ENCODE measurements around the gene TKT. TPM values are rescaled to one million over a fixed set of nuclear protein-coding genes. Genes with fewer than 3 reads are reported as not detected.

TKT gene
- total and polyA plus RNA-seq, 2 of the 8 experiments (the other 6 are each of a cell fraction or from before 2014, with no cell fraction given) = 418 to 986 TPM

DNA sequence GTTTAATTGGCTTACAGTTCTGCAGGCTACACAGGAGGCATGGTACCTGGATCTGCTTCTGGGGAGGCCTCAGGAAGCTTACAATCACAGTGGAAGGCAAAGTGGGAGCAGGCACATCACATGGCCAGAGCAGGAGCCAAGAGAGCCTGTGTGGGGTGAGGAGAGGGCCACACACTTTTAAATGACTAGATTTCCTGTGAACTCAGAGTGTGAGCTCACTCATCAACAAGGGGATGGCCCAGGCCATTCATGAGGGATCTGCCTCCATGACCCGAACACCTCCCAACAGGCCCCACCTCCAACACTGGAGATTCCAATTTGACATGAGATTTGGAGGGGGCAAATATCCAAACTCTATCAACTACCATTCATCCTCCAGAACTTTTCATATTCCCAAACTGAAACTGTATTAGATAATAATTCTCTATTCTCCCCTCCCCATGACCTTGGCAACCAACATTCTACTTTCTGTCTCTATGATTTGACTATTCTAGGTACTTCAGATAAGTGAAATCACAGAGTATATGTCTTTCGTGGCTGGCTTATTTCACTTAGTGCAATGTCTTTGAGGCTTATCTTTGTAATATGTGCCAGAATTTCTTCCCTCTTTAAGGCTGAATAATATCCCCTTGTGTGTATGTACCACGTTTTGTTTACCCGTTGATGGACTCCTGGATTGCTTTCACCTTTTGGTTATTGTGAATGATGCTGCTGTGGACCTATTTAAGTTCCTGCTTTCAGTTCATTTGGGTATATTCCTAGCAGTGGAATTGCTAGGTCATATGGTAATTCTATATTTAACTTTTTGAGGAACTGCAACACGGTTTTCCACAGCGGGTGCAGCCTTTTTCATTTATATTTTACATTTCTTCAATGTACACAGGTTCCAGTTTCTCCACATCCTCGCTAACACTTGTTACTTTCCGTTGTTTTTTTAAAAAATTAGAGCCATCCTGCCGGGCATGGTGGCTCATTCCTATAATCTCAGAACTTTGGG is 43.8 kb downstream of the TKT start:
- Histone ChIP-seq H3K56ac (replicated peaks; ENCODE audit: insufficient read length, low read depth, low read length) (no peak overlapping the region), H3K23me2 (ENCODE audit: low read depth, low read length) (no peaks in the 10 kb centered on the region), H2BK15ac (ENCODE audit: low read length) (no peak overlapping the region), H3K4me1 (replicated peaks in 1 of 4; ENCODE audit: control insufficient read depth in 3 of 4, insufficient read depth in 4 of 4, low read length in 3 of 4) (no peaks in the 10 kb centered on the region), H3K79me2 (ENCODE audit: control insufficient read depth in 1 of 2, insufficient read depth in 2 of 2, low read length in 2 of 2) (no peaks in the 10 kb centered on the region), H3K79me1 (ENCODE audit: low read depth, low read length) (no peaks in the 10 kb centered on the region), H2AFZ (ENCODE audit: low read length) (no peak overlapping the region), H3K18ac (ENCODE audit: extremely low read depth, low read length) (no peak overlapping the region), H3K14ac (ENCODE audit: insufficient read length) (no peak overlapping the region), H4K5ac (ENCODE audit: insufficient read length, low read depth, low read length) (no peak overlapping the region), H3K4me2 (ENCODE audit: insufficient read depth in 1 of 2, low read depth in 2 of 2, low read length in 2 of 2) (no peak overlapping the region), H3K4ac (replicated peaks; ENCODE audit: insufficient read length, low read depth, low read length) (no peak overlapping the region), H4K20me1 (replicated peaks in 1 of 2; ENCODE audit: control insufficient read depth in 1 of 2, insufficient read depth in 2 of 2, low read length in 2 of 2) (no peaks in the 10 kb centered on the region), H3K9me3 (ENCODE audit: insufficient read depth in 2 of 2, low read depth in 1 of 2, low read length in 1 of 2) (peaks cover 3 to 5% of the 10 kb centered on the region in 2 experiments; a peak in 2 of 4 replicates), H3K27me3 (replicated peaks in 1 of 4; ENCODE audit: control insufficient read depth in 3 of 4, extremely low read depth in 1 of 4, insufficient read depth in 3 of 4, low read length in 3 of 4) (no peaks in the 10 kb centered on the region), H2BK12ac (ENCODE audit: low read depth, low read length) (no peak overlapping the region), H2AK5ac (ENCODE audit: low read depth, low read length) (no peak overlapping the region), H3K36me3 (ENCODE audit: control insufficient read depth in 2 of 4, insufficient read depth in 4 of 4, low read length in 3 of 4) (no peaks in the 10 kb centered on the region), H4K91ac (replicated peaks; ENCODE audit: insufficient read length, low read length) (no peak overlapping the region), H3K27ac (ENCODE audit: low read depth, low read length) (no peak overlapping the region), H4K8ac (ENCODE audit: extremely low read depth, insufficient read depth, low read length) (no peak overlapping the region), H3K4me3 (ENCODE audit: extremely low read depth in 1 of 4, insufficient read depth in 2 of 4, low read depth in 3 of 4, low read length in 4 of 4) (no peak overlapping the region), H3K23ac (ENCODE audit: insufficient read length) (no peak overlapping the region), H2BK5ac (ENCODE audit: low read depth, low read length) (no peak overlapping the region), H3K9ac (replicated peaks in 1 of 4; ENCODE audit: extremely low read depth in 1 of 4, low read depth in 3 of 4, low read length in 3 of 4) (no peak overlapping the region), H2BK120ac (replicated peaks; ENCODE audit: low read depth, low read length) (no peak overlapping the region), H2BK20ac (ENCODE audit: low read length) (no peak overlapping the region)
- DNase-seq (ENCODE audit: low read depth in 1 of 2, low spot score in 2 of 2) (no peak), FAIRE-seq (no peak)
- no peak for TF ChIP-seq SP1 (IDR thresholded peaks at IDR 0.05; ENCODE audit: low read depth, low read length)
- TF ChIP-seq TBP (IDR thresholded peaks at IDR 0.05; ENCODE audit: low read depth, low read length) = no peak
- no peak for TF ChIP-seq ASH2L (IDR thresholded peaks at IDR 0.05; ENCODE audit: low read length)
- TF ChIP-seq TAF1 (IDR thresholded peaks at IDR 0.05; ENCODE audit: low read depth, low read length) = no peak
- ChIA-PET CTCF (ENCODE audit: partially characterized antibody) (interaction anchor here (1.0 to 1.8 kb wide), 5 partner anchors 7 to 88 kb away, joined by 3 to 5 read pairs (median 4); no protein-coding TSS in a partner anchor), POLR2A (ENCODE audit: partially characterized antibody) (no interaction called here)
- 91% methylated on average over 9 of the region's 9 CpGs; no CpG with 5 or more reads in 1 of the 2 experiments for WGBS, 2 experiments (ENCODE audit: extremely low coverage in 1 of 2, insufficient coverage in 1 of 2, insufficient read length in 1 of 2, insufficient replicate concordance in 2 of 2, low coverage in 1 of 2, low lambda C conversion rate in 2 of 2, missing lambda C conversion rate in 1 of 2)

Measured in H1 (cell line).